ENCODE measurements around the gene ZNF398.

GRCh38 chr7:149196151-149196704 lies 49.0 kb downstream of the ZNF398 start:
- TF ChIP-seq CTCF (conservative IDR thresholded peaks at IDR 0.05; ENCODE audit: low read depth, low read length) (no peak), EZH2 (IDR thresholded peaks at IDR 0.05; ENCODE audit: low read length, unreplicated experiment) (no peak), EZH2phosphoT487 (IDR thresholded peaks at IDR 0.05; ENCODE audit: borderline replicate concordance, low read length) (no peak)
